Activated CD8-positive, alpha-beta memory T cell treated with anti-CD3 and anti-CD28 coated beads, Interleukin-2, amount 50 U/mL, for 1 hour (primary cell): Measurements from ENCODE around the gene GYPC.

Source experiments
- DNase-seq: peaks from one replicate; pipeline ENCODE4 v3.0.0-alpha.2; 2020; ENCODE audit errors: extremely low read depth

Gene GYPC

DNA sequence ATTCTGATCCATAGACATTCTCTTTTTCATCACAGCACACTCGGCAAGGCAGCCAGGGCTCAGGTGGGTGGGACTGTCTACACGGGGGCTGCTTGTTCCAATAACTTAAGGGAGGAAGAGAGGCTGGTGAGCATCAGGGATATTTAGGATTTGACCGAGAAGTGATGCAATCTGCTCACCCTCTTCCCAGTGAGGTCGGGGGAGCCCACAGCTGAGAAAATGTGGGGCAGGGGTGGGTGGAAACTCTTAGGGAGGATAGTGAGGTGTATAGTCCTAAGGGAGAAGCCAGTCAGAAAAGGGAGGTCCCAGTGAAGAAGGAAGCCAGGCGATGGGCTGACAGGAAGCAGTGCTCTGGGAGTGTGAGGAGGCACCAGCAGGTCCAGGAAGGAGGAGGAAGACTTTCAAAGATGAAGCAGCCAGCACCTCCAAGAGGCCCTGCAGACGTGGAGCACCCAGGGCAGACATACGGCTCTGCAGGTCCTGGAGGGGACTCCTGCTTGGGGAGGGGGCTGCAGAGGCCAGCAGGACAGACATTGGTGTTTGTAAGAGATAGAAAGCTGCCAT is 76.8 kb downstream of the GYPC start:
- DNase-seq = no peak

DNA sequence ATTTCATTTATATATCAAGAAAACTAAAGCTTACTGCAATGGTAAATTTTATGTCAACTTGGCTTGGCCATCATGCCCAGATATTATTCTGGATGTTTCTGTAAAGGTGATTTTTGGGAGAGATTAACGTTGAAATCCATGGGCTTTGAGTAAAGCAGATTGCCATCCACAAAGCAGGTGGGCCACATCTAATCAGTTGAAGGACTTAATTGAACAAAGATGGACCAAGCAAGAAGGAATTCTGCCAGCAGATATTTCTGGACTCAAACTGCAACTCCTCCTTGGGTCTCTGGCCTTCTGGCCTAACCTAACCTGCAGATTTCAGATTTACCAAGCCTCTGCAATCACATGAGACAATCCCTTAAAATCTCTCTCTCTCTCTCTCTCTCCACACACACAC is 77.8 kb downstream of the GYPC start:
- no peak for DNase-seq

DNA sequence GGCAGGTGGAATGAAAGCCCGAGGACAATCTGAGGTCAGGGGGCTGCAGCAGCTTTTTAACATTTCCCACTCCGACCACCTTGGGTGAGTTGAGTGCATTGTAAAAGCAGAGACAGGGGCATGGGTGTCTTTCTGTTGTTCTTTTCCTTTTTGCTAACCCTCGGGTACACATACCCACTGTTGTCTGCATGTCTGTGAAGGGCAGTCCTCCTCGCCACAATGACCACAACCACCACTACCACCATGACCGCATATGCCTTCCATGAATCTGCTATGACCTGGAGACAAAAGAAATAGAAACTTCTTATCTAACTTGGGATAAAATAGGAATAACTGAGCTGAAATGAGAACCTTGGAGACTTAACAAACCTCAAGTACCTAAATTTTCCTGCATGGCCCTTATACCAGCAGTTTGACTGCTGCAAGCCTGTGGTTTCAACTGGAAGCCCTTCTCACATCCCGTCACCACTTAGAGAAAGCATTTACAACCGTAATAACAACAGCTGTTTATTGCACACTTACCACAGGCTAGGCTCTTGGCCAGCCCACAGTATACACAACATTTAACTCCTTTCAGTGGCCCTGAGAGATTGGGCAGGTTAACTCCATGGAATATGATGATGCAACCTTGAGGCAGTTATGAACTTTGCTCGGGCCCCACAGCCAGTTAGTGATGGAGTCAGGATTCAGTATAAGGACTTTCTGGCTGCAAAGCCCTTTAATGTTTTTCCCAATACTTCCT is 80.3 kb downstream of the GYPC start:
- DNase-seq = no peak

DNA sequence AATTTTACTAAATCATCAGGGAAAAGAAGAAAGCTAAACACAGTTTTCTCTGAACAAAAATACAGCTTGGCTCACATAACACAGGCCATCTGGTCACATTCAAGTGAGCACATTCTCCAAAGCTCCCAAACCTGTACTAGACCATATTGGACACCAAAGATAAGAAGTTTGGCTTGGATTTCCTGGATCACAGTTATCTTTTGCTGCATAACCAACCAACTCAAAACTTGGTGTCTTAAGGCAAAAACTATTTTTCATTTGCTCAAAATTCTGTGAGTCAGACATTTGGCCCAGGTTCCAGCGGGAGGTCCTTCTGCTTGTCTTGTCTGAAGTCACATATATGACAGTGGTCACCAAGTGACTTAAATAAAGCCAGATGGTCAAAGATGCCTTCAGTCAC is 83.2 kb downstream of the GYPC start:
- no peak for DNase-seq

DNA sequence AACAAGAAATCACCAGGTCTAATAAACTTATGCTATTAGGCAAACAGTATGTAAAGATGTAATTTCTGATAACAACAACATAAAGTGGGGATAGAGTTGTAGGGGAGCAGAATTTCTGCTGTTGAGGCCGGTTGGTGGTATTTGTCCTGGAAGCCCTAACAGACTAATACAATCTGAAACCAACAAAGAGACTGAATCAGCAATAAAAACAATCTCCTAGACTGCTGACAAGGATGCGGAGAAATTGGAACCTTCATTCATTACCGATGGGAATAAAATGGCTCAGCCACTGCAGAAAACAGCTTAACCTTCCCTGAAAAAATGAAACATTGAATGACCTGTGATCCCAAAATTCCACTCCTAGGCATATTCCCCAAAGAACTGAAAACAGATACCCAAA is 88.7 kb downstream of the GYPC start:
- DNase-seq = no peak
